HG03159 (cell line): ENCODE measurements around the gene ZNF438.
"Not testable (repeated sequence)": the region's sequence is repeated elsewhere in the genome, so short reads cannot be mapped to it uniquely, and the experiment has no call there.

ENCODE experiments used
- ATAC-seq: cut with Tn5 transposase; IDR thresholded peaks from one replicate; pipeline ENCODE4 v1.9.1; 2021; ENCODE audit warnings: mild to moderate bottlenecking, moderate library complexity; ENCODE audit not compliant: unreplicated experiment

ZNF438 gene, protein sequence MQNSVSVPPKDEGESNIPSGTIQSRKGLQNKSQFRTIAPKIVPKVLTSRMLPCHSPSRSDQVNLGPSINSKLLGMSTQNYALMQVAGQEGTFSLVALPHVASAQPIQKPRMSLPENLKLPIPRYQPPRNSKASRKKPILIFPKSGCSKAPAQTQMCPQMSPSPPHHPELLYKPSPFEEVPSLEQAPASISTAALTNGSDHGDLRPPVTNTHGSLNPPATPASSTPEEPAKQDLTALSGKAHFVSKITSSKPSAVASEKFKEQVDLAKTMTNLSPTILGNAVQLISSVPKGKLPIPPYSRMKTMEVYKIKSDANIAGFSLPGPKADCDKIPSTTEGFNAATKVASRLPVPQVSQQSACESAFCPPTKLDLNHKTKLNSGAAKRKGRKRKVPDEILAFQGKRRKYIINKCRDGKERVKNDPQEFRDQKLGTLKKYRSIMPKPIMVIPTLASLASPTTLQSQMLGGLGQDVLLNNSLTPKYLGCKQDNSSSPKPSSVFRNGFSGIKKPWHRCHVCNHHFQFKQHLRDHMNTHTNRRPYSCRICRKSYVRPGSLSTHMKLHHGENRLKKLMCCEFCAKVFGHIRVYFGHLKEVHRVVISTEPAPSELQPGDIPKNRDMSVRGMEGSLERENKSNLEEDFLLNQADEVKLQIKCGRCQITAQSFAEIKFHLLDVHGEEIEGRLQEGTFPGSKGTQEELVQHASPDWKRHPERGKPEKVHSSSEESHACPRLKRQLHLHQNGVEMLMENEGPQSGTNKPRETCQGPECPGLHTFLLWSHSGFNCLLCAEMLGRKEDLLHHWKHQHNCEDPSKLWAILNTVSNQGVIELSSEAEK

DNA sequence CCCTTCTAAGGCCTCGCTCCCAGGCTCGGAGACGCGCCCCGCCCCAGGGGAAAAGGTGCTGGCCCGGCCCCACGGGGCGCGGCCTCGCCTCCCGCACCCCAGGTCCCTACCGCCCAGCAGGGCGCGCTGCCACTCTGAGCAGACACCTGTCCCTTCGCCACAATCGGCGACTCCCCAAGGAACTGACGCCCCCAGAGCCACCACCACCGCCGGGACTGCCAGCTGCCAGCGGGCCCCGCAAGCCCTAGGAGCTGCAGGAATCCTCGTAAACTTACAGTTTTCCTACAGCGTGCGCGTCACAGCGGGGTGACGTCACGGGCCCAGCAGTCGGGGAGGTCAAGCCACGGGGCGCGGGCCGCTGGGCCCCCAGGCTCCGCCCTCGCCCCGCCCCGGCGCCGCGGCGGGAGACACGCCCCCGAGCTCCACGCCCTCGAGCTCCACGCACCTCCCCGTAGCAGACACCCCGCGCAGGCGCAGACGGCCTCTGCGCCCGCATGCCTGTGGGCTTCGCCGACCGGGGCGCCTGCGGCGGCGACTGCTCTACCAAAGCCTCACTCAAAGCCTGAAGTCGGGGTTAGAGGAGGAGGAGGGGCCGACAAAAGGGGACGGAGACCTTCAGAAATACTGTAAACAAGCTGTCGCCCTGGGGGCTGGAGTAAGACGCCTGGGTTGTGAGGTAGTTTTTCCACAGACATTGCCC lies at the start of gene ZNF438:
ZNF438 (minus strand) TSS at position 308 of the 700 bp plus-strand sequence. CDS start 154,831 bp downstream, outside the sequence.
- ATAC-seq: peak; percentile 82

DNA sequence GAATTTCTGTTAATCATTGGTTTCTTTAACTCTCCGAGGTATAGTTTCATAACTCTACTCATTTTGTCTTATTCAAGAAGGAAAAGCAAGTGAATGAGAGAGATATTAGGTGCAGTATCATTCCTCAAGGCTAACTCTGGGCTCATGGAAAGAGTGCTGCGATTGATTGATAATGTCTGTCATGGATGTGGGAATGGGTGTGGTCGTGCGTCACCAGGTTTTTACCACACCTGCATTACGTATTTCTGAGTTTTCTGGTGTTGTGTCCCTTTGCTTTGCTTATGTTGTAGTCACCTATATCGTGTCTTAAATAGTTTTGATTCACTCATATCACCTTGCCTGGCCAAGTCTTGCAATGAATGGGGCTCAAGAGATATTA lies 44.9 kb upstream of the ZNF438 start:
- no peak for ATAC-seq

DNA sequence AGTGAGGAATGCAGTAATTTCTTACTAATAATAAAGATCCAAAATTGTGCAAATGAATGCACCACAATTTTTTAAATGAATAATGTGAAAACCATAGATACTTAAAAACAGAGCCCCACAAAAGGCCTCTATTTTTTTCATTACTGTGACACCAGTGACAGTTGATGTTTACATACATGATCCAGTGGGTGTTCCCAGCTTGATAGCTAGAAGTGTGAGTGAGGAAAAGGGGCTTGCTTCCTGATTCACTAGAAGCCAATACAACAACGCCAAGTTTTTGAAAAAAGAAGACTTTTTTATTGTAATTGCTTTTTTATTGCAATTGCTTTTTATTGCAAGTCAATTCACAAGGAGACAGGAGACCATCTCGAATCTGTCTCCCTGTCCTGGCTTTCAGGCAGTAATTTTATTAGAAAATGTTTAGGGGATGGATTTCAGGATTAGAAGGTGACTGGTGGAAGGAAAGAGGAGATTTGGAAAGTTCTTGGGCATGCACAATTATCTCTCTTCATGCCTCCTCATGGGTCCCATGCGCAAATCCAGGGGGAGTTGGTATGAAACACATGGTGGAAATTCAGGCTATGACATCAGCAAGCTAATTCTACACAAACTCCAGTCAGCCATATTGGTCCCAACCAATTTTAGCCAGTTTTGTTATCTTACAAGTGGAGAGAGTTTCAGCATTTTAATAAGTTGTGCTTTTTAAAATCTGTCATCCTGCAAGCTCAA lies 44.4 kb upstream of the ZNF438 start:
- ATAC-seq: no peak

DNA sequence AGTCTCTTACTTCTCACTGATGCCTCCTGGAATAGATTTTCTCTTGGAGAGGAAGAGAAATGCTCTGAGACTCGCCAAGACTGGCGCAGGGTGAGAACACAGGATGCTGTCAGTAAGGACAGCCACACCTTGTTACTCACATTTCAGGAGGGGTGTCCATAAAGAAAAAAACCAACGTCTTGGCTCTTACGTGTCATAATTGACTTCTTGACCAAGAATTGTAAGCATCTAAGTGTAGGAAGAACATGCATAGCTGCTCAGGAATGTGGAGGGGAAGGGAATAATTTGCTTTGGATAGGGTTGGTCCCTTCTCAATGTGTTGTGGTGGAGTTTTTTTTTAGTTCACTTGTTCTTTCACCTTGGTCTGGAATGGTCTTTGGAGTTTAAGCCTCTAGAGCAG lies 43.8 kb upstream of the ZNF438 start:
- no peak for ATAC-seq

DNA sequence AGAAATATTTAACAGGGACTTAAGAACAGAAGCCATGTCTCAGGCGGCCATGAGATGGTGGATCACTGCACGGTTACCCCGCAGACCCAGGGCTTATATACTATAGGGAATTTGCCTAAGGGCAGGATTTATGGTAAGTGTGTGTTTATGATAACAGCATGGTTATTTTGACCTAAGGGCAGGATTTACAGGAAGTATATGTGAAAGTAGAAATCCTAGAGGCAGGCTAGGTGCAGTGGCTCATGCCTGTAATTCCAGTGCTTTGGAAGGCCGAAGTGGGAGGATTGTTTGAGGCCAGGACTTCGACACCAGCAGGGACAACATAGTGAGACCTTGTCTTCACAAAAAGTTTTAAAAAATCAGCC lies 43.0 kb upstream of the ZNF438 start:
- no peak for ATAC-seq

DNA sequence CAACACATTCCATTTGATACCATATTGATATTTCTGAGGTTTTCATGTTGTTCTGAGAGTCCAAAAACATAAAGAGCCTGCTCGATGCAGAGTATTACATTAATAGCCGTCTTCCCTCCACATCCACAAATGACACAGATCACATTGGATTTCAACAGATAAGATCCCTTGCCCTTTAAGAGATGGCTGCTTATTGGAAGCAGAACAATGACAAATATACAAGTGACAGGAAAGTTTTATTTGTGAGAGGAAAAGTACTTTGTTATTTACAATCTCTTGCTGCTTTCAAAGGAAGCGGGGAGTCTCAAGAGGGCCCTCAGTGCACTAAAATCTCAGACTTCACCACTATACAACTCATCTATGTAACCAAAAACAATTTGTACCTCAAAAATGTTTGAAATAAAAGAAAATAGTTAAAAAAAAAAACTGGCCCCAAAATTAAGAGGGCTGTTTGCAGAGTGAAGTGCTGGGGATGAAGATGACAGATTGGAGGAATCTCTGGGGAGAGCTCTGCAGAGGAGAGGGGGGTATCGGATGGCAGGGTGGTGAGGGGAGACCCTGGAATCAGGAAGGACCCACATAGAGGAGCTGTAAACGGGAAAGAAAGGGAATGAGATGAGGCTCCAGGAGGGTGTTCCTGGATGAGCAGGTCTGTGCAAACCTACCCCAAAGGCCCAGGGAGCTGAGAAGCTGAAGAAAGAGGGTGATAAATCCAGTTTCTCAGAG lies 42.5 kb upstream of the ZNF438 start:
- ATAC-seq: no peak

DNA sequence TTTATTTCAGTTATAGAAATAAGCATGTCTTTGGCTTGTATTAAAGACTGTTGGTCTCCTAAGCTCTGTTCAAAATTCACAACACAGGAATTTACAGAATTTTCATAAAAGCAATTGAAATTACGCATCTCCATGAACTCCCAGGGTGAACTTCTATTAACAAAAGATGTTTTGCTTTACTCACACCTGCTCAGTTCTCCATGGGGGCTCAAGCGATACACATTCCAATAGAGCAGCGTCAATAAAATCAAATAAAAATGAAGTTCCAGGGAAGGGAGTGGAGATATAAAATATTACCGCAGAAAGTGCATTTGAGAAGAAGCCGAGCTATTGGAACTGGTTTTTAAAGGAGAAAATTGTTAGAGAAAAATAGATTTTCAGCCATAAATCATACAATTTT lies 41.5 kb upstream of the ZNF438 start:
- no peak for ATAC-seq

DNA sequence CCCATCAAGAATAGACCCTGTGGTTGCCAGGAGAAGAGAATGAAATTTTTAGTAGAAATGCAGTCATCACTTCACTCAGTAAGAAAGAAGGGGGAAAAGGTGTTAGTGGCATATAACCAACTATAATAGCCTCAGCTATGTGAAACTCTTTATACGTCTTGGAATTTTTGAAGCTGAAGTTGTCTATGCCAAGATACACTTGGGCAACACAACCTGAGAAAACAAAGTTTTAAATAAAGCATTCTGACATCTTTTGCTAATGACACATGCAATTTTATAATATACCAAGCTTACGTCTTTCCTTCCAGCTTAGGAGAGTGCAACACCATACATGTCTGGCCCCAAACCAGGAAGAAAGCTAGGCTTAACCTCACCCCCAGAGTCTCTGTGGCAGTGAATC lies 40.8 kb upstream of the ZNF438 start:
- ATAC-seq: no peak

DNA sequence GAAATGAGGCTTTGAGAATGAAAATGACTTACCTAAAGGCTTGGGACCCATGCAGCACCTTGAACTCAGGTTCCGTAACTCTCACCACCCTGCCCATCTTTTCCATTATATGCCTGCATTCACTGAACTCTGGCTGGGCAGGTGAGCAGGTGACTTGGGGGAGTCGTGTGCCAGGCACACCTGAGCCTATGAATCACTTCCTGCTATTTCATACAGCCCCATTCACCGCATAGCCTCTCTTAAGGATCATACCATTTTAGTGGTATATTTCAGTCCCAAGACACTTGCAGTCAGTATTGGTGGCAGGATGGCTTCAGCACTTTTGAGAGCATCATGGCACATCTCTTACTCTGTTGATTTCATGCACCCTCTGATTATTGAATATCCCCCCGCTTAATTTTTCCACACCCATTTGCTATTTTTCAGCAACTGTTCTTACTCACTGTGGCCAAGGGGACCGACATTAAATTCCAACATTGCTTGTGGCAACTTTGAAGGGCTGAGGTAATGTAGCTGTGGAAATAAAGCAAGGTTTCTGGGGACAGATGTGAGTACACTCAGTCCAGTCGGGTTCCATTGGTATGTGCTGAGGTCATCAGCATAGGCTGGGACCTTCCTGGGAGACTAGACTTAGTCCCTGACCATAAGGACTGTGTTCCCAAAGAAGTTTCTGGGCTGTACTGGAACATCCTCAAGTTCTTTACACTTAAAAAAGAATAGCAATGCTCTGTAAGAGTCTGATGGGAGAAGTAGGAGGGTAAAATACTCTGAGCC lies 39.8 kb upstream of the ZNF438 start:
- no peak for ATAC-seq

DNA sequence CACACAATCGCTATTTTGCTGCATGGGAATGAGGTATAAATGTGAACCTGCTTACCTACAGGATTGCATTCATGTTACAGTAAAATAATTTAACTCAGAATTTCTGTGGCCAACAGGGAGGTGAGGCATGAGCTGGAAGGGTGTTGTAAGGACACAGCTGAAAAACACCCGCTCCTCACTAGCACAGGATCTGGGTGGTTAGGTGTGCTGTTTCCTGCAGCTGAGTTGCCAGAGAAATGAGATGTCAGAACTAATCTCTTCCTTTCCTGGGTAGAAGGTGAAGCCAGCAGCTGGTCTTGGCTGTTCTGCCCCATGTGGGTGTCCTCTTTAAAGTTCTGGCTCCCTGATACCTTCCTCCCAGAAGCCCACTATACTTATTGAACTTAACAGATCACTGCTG lies 39.0 kb upstream of the ZNF438 start:
- no peak for ATAC-seq

DNA sequence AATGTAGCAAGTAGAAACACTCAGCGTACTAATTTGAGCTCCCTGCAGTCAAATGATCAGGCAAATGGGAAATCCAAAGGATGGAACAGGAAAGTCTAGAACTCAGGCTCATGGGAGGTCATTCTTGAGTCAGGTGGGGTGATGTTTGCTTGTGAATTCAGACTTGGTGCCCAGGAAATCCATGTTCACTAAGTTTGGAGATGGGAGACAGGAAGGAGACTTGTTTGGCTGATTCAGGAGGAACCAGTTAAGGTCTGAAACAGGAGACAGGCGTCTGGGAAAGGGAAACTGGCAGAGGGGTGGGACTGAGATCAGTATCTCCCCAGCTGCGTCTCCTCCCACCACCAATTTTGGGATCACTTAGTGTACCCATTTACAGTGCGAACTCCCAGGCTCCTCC lies 38.4 kb upstream of the ZNF438 start:
- ATAC-seq: no peak

DNA sequence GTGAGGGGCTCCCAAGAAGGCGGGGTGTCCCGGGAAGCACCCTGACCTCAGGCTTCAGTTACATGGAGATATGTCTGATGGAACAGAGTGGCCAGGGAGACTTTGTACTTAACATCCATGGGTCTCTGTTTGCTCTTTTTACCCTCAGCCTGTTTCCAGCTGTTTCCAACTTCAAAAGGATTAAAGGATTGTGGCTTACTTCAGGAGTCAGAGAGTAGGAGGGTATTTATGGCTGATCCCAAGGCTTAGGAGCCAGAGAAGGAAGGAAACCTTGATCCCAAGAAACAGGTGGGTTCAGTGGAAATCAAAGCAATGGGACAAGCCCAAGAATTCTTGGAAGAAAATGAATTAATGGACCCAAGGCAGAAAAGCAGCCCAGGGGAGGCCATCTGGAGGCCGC lies 37.7 kb upstream of the ZNF438 start:
- no peak for ATAC-seq

DNA sequence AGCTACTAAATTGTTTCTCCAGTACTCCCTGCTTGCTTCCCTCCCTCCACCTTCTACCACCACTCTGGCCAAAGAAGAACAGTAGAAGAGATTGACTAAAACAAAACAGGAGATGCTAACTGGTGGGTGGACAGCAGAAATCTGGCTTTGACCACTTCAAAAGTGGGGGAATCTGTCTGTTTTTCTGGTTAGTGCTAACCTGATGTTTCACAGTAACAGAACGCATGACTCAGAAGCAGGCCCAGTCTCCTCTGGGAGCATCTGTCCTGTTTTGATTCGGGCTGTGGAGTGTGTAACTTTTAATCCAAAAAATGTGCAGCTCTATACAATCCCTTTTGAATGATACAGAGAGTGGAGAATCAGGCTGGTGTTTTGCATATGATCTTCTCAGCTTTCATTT lies 32.7 kb upstream of the ZNF438 start:
- no peak for ATAC-seq

DNA sequence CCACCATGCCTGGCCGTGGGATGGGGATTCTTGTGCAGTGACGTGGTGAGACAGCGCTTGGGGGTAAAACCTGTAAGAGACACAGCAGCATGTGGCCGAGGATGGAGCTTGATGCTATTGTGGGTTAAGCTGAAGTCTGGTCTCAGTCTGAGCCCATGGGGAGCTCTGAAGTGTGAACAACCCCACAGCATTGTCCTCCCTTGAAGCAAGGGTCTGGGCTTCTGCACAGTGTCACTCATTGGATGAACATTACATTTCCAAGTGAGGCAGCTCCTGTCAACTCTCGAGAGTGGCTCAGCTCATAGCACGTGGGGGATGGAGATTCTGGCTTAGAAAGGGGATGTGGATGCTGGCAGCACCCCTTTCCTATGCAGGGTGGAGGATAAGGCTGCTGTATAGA lies 32.2 kb upstream of the ZNF438 start:
- ATAC-seq: no peak

DNA sequence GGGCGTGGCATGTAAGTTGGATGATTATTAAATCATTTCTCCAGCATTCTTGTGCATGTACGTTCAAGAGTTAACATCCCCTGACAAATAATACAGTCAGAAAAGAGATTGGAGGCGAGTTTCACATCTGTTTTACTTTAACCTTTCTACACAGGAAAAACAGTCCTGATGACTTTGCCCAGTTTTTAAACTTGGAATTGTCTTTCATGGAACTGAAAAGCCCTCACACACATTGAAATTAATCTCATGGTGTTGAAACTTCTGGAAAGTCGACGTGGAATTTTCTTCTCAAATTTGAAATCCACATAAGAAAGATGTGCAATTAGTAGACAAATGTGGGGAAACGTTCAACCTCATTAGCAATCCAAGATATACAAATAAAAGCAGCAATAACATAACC lies 31.2 kb upstream of the ZNF438 start:
- ATAC-seq: no peak

DNA sequence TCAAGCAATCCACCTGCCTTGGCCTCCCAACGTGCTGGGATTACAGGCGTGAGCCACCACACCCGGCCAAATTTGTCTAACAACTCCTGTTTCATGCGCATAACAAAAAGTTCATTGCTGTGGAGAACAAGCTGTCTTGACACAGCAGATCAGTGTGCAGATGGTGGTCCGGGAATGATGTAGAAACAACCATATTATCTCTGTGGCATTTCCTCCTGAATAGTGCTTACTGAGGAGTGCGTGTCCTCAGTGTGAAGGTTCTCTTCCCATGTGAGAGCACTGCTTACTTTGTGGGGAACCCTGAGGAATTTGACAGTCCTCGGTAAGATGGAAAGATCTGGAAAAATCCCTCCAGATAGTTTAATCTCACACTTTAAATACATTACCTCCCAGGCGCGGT lies 30.3 kb upstream of the ZNF438 start:
- ATAC-seq: no peak

DNA sequence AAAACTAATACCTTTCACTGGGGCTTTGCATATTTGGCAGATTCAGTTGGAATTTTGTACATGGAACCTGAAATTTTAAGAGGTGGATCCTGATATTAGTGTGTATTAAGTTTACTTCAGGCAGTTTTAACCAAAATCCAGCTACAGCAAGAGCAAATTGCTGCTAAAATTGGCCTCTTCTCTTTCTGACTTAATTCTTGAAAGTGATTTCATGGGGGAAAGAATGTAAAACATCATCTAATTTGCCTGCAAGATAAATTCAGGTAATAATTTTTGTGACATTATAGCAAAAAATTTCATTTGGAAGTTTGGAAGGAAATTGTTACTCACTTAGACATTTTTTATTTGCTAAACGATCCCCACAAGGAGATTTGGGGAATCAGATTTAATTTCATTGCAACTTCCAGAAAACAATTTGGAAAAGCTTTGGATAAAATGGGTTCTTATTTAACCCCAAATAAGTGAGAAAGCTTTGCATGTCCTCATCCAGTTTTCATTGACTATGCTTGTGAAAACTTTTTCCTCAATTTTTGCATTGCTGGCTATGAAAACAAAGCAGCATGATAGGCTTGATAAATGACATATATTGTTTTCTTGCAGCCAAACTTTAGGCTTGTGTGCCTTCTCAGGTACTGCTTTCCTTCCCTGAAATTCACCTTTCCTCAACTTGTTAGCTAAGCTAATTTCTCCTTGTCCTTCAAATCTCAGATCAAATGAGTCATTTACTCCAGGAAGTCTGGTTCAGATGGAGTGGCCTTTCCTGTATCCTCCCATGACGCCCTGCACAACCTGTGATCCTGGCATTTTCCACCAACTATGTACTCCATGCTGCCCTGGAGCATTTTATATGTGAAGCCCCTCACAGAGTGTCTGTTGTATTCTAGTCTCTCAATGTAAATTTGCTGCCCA lies 27.4 kb upstream of the ZNF438 start:
- ATAC-seq: no peak

DNA sequence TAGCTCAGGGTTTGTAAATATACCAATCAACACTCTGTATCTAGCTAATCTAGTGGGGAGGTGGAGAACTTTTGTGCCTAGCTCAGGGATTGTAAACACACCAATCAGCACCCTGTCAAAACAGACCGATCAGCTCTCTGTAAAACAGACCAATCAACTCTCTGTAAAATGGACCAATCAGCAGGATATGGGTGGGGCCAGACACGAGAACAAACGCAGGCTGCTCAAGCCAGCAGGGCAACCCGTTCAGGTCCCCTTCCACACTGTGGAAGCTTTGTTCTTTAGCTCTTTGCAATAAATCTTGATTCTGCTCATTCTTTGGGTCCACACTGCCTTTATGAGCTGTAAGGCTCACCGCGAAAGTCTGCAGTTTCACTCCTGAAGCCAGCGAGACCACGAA lies 25.0 kb upstream of the ZNF438 start:
- ATAC-seq: not testable (repeated sequence)
